Caco-2 (cell line): Measurements from ENCODE around the gene ZNF678. TPM values are rescaled to one million over a fixed set of nuclear protein-coding genes. Genes with fewer than 3 reads are reported as not detected.

Experiments
- BruUV-seq: library from RNA; stranded (reverse); fragments of 400-500 nt; replicated peaks from 2 replicates; lab custom pipeline; 2021; lab: Mats Ljungman, UMichigan
- CTCF ChIA-PET: fragments of 300-600 bp; sonication (Branson Sonifier 250); formaldehyde crosslinking; loops from one replicate; lab custom pipeline; 2022; ENCODE audit warnings: antibody characterized with exemption; lab: Charles Lee
- POLR2A ChIA-PET: fragments of 300-600 bp; sonication (Branson Sonifier 250); formaldehyde crosslinking; loops from one replicate; lab custom pipeline; 2022; ENCODE audit warnings: antibody characterized with exemption; lab: Charles Lee
- DNase-seq, 2 experiments: peaks; one replicate each; pipeline versions ENCODE4 v3.0.0 to v3.0.0-alpha.2; 2020 to 2022
- H3K27me3 ChIP-seq: replicated peaks from 2 replicates; pipeline ENCODE4 v1.6.0; 2011; ENCODE audit warnings: low read length; ENCODE audit not compliant: control insufficient read depth, insufficient read depth
- H3K36me3 ChIP-seq: 2 replicates; pipeline ENCODE4 v1.5.1; 2011; ENCODE audit warnings: low read length; ENCODE audit not compliant: control insufficient read depth, insufficient read depth
- H3K4me1 ChIP-seq: fragments of 250-450 bp; sonication (Bioruptor Pico); 2 replicates; pipeline ENCODE4 v1.5.1; 2020; ENCODE audit warnings: mild to moderate bottlenecking
- H3K4me3 ChIP-seq: 2 replicates; pipeline ENCODE4 v1.5.1; 2011; ENCODE audit warnings: low read depth, mild to moderate bottlenecking, control low read depth, low read length
- H3K9me3 ChIP-seq: fragments of 250-450 bp; sonication (Bioruptor Pico); 2 replicates; pipeline ENCODE4 v1.5.1; 2020; ENCODE audit warnings: mild to moderate bottlenecking, moderate library complexity
- H3K27ac Mint-ChIP-seq: one replicate; pipeline ENCODE4 v1.8.0; 2022; ENCODE audit warnings: mixed read lengths; ENCODE audit not compliant: unreplicated experiment
- H3K27me3 Mint-ChIP-seq: one replicate; pipeline ENCODE4 v1.8.0; 2022; ENCODE audit warnings: mixed read lengths; ENCODE audit not compliant: insufficient read depth, unreplicated experiment
- H3K36me3 Mint-ChIP-seq: one replicate; pipeline ENCODE4 v1.8.0; 2022; ENCODE audit warnings: mild to moderate bottlenecking, mixed read lengths; ENCODE audit not compliant: insufficient read depth, unreplicated experiment
- H3K4me1 Mint-ChIP-seq: one replicate; pipeline ENCODE4 v1.8.0; 2022; ENCODE audit warnings: low read depth, mixed read lengths; ENCODE audit not compliant: unreplicated experiment
- H3K4me3 Mint-ChIP-seq: one replicate; pipeline ENCODE4 v1.8.0; 2022; ENCODE audit warnings: mild to moderate bottlenecking, moderate library complexity, mixed read lengths; ENCODE audit not compliant: unreplicated experiment
- H3K9me3 Mint-ChIP-seq: one replicate; pipeline ENCODE4 v1.8.0; 2022; ENCODE audit warnings: mixed read lengths; ENCODE audit not compliant: unreplicated experiment
- intact Hi-C: fragments of 100-400 bp; cut with micrococcal nuclease; formaldehyde crosslinking; loops from one replicate; pipeline ENCODE4 v1.10.0; 2022; ENCODE audit not compliant: unreplicated experiment
- total RNA-seq: library from RNA; stranded (reverse); gene quantifications from 2 replicates; pipeline ENCODE4 v1.2.3, GENCODE V29; 2022
- TF ChIP-seq, protein P1 (sequence below), 2 experiments: fragments of 200-600 bp in 1 of 2; IDR thresholded peaks; 1 replicate in 1 of 2; 2 replicates in 1 of 2; pipeline versions ENCODE4 v1.5.1 to v1.8.0; 2011 to 2022; ENCODE audit warnings: antibody characterized with exemption in 1 of 2, control low read depth in 1 of 2, inconsistent platforms in 1 of 2, low read depth in 1 of 2, low read length in 1 of 2, mild to moderate bottlenecking in 1 of 2, moderate library complexity in 1 of 2; ENCODE audit not compliant: insufficient read depth in 1 of 2, severe bottlenecking in 1 of 2, unreplicated experiment in 1 of 2

The ZNF678 gene
- total RNA-seq, 1 experiment from 2014 or later: 10.7 TPM

- H3K4me1 Mint-ChIP-seq: no peaks in the 10 kb centered on the region
- peaks cover 5% of the 10 kb centered on the region for H3K36me3 Mint-ChIP-seq
- DNase-seq: no peak
- H3K4me3 Mint-ChIP-seq: no peak overlapping the region
- H3K27ac Mint-ChIP-seq: no peak overlapping the region
- TF ChIP-seq, protein P1, sequence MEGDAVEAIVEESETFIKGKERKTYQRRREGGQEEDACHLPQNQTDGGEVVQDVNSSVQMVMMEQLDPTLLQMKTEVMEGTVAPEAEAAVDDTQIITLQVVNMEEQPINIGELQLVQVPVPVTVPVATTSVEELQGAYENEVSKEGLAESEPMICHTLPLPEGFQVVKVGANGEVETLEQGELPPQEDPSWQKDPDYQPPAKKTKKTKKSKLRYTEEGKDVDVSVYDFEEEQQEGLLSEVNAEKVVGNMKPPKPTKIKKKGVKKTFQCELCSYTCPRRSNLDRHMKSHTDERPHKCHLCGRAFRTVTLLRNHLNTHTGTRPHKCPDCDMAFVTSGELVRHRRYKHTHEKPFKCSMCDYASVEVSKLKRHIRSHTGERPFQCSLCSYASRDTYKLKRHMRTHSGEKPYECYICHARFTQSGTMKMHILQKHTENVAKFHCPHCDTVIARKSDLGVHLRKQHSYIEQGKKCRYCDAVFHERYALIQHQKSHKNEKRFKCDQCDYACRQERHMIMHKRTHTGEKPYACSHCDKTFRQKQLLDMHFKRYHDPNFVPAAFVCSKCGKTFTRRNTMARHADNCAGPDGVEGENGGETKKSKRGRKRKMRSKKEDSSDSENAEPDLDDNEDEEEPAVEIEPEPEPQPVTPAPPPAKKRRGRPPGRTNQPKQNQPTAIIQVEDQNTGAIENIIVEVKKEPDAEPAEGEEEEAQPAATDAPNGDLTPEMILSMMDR (IDR thresholded peaks at IDR 0.05; ENCODE audit: insufficient read depth in 1 of 2, low read depth in 1 of 2, low read length in 1 of 2, severe bottlenecking in 1 of 2, unreplicated experiment in 1 of 2): no peak
- Histone ChIP-seq H3K9me3 (peaks cover 23% of the 10 kb centered on the region), H3K4me3 (no peak overlapping the region), H3K4me1 (no peaks in the 10 kb centered on the region), H3K36me3 (no peaks in the 10 kb centered on the region), H3K27me3 (no peaks in the 10 kb centered on the region)
- ChIA-PET POLR2A (no interaction called here), CTCF (no interaction called here)
- intact Hi-C loops: no loop called here
- no peaks in the 10 kb centered on the region for H3K27me3 Mint-ChIP-seq
- no TSS peak for BruUV-seq
- peaks cover 77% of the 10 kb centered on the region for H3K9me3 Mint-ChIP-seq
Measured at GRCh38 chr1:227718932-227719331, 155.6 kb downstream of the ZNF678 start.

- H3K9me3 Mint-ChIP-seq: peaks cover 62% of the 10 kb centered on the region
Measured at GRCh38 chr1:227723474-227723873, 160.1 kb downstream of the ZNF678 start.

GRCh38 chr1:227725046-227725445, 161.7 kb downstream of the ZNF678 start:
- H3K27me3 Mint-ChIP-seq: no peaks in the 10 kb centered on the region
- H3K4me3 ChIP-seq: no peak overlapping the region
- H3K9me3 Mint-ChIP-seq: peaks cover 46% of the 10 kb centered on the region
- no peaks in the 10 kb centered on the region for H3K27me3 ChIP-seq
- CTCF ChIA-PET: no interaction called here
- H3K4me3 Mint-ChIP-seq: no peak overlapping the region
- POLR2A ChIA-PET: no interaction called here
- intact Hi-C loops: loop anchor here (10.0 kb wide), 1 partner anchor 240 kb away; no protein-coding TSS in a partner anchor
- DNase-seq: no peak
- H3K27ac Mint-ChIP-seq: no peak overlapping the region
- peaks cover 6% of the 10 kb centered on the region for H3K4me1 Mint-ChIP-seq
- H3K4me1 ChIP-seq: peaks cover 15% of the 10 kb centered on the region
- TF ChIP-seq, protein P1 (IDR thresholded peaks at IDR 0.05; ENCODE audit: insufficient read depth in 1 of 2, low read depth in 1 of 2, low read length in 1 of 2, severe bottlenecking in 1 of 2, unreplicated experiment in 1 of 2): no peak
- no TSS peak for BruUV-seq
- H3K9me3 ChIP-seq: peaks cover 18% of the 10 kb centered on the region; the same call in 1 of the 2 replicates
- peaks cover 27% of the 10 kb centered on the region for H3K36me3 Mint-ChIP-seq
- H3K36me3 ChIP-seq: no peaks in the 10 kb centered on the region

More at GRCh38 chr1:227723474-227723873, 160.1 kb downstream of the ZNF678 start:
- Histone ChIP-seq H3K27me3 (no peaks in the 10 kb centered on the region), H3K9me3 (peaks cover 27% of the 10 kb centered on the region), H3K4me1 (peaks cover 6% of the 10 kb centered on the region), H3K4me3 (no peak overlapping the region), H3K36me3 (no peaks in the 10 kb centered on the region)
- no peak for DNase-seq
- intact Hi-C loops: loop anchor here (10.0 kb wide), 1 partner anchor 239 kb away; no protein-coding TSS in a partner anchor
- H3K36me3 Mint-ChIP-seq: peaks cover 20% of the 10 kb centered on the region
- H3K4me3 Mint-ChIP-seq: no peak overlapping the region
- H3K4me1 Mint-ChIP-seq: peaks cover 6% of the 10 kb centered on the region
- TF ChIP-seq, protein P1 (IDR thresholded peaks at IDR 0.05; ENCODE audit: insufficient read depth in 1 of 2, low read depth in 1 of 2, low read length in 1 of 2, severe bottlenecking in 1 of 2, unreplicated experiment in 1 of 2): no peak
- no peak overlapping the region for H3K27ac Mint-ChIP-seq
- POLR2A ChIA-PET: no interaction called here
- CTCF ChIA-PET: no interaction called here
- H3K27me3 Mint-ChIP-seq: no peaks in the 10 kb centered on the region
- no TSS peak for BruUV-seq
